CD8-positive, alpha-beta memory T cell (primary cell): Measurements from ENCODE around the gene MYO18A. TPM values are rescaled to one million over a fixed set of nuclear protein-coding genes. Genes with fewer than 3 reads are reported as not detected.
"Not testable (repeated sequence)": the region's sequence is repeated elsewhere in the genome, so short reads cannot be mapped to it uniquely, and the experiment has no call there.

Experiments used
- CTCF ChIA-PET: fragments of 350-600 bp; sonication (Branson Sonifier 250); formaldehyde crosslinking; loops from one replicate; lab custom pipeline; 2021; ENCODE audit warnings: antibody characterized with exemption; lab: Charles Lee
- POLR2A ChIA-PET: fragments of 350-600 bp; sonication (Branson Sonifier 250); formaldehyde crosslinking; loops from one replicate; lab custom pipeline; 2021; ENCODE audit warnings: antibody characterized with exemption; lab: Charles Lee
- DNase-seq, 5 donors: peaks; one replicate each; pipeline versions ENCODE4 v3.0.0 to v3.0.0-alpha.2; 2020 to 2022; ENCODE audit warnings: mixed read lengths in 1 of 5
- H3K27ac ChIP-seq: one replicate; pipeline ENCODE4 v1.7.0; 2013; ENCODE audit warnings: low read depth, mild to moderate bottlenecking, low read length, moderate library complexity
- H3K27me3 ChIP-seq: 2 replicates; pipeline ENCODE4 v1.7.0; 2013; ENCODE audit warnings: low read length, mild to moderate bottlenecking; ENCODE audit not compliant: insufficient read depth, poor library complexity, severe bottlenecking
- H3K36me3 ChIP-seq: 2 replicates; pipeline ENCODE4 v1.7.0; 2013; ENCODE audit warnings: mild to moderate bottlenecking, low read length, moderate library complexity; ENCODE audit not compliant: insufficient read depth
- H3K4me1 ChIP-seq: 2 replicates; pipeline ENCODE4 v1.7.0; 2013; ENCODE audit warnings: mild to moderate bottlenecking, low read length, moderate library complexity; ENCODE audit not compliant: insufficient read depth
- H3K4me3 ChIP-seq: 2 replicates; pipeline ENCODE4 v1.7.0; 2013; ENCODE audit warnings: mild to moderate bottlenecking, low read length
- H3K9me3 ChIP-seq: 2 replicates; pipeline ENCODE4 v1.7.0; 2013; ENCODE audit warnings: mild to moderate bottlenecking, low read length
- H3K27ac Mint-ChIP-seq, 8 donors: one replicate each; pipeline ENCODE4 v1.8.0; 2020 to 2021; ENCODE audit warnings: mixed read lengths in 8 of 8, mild to moderate bottlenecking in 6 of 8, inconsistent platforms in 3 of 8, moderate library complexity in 3 of 8
- H3K27me3 Mint-ChIP-seq, 2 donors: one replicate each; pipeline ENCODE4 v1.8.0; 2020 to 2021; ENCODE audit warnings: mixed read lengths in 2 of 2, mild to moderate bottlenecking in 1 of 2, moderate library complexity in 1 of 2
- H3K36me3 Mint-ChIP-seq, 3 donors: one replicate each; pipeline ENCODE4 v1.8.0; 2020 to 2021; ENCODE audit warnings: mixed read lengths in 3 of 3, inconsistent platforms in 1 of 3, mild to moderate bottlenecking in 1 of 3
- H3K4me1 Mint-ChIP-seq, 3 donors: one replicate each; pipeline ENCODE4 v1.8.0; 2020 to 2021; ENCODE audit warnings: mixed read lengths in 3 of 3, inconsistent platforms in 1 of 3, mild to moderate bottlenecking in 1 of 3
- H3K4me3 Mint-ChIP-seq, 7 donors: one replicate each; pipeline ENCODE4 v1.8.0; 2020 to 2021; ENCODE audit warnings: mixed read lengths in 7 of 7, mild to moderate bottlenecking in 6 of 7, moderate library complexity in 4 of 7, inconsistent platforms in 2 of 7
- H3K9me3 Mint-ChIP-seq, 5 donors: one replicate each; pipeline ENCODE4 v1.8.0; 2020 to 2022; ENCODE audit warnings: mixed read lengths in 5 of 5, mild to moderate bottlenecking in 3 of 5, moderate library complexity in 2 of 5, inconsistent platforms in 1 of 5
- polyA plus RNA-seq: library from polyadenylated mRNA; unstranded; fragments of 300-500 nt; fragmentation: Illumina TruSeq; gene quantifications from one replicate; pipeline ENCODE4 v1.2.3, GENCODE V29; 2021
- total RNA-seq, 2 experiments: library from RNA; stranded (reverse); gene quantifications; one replicate each; pipeline ENCODE4 v1.2.3, GENCODE V29; 2021

Gene MYO18A
- total and polyA plus RNA-seq, 3 experiments from 2014 or later, result 34.0 to 39.7 (median 39.7) TPM

- peak overlapping the region; percentile 76 to 90 (median 80) for H3K4me3 Mint-ChIP-seq
- DNase-seq, result peak; percentile 89 to 94 (median 92)
- H3K36me3 Mint-ChIP-seq, result no peaks in the 10 kb centered on the region
- peak overlapping the region; percentile 68 for H3K4me3 ChIP-seq
- H3K9me3 Mint-ChIP-seq, result no peaks in the 10 kb centered on the region
- H3K4me1 Mint-ChIP-seq, result peaks cover 32 to 56% (median 34%) of the 10 kb centered on the region in 3 donors
- no peaks in the 10 kb centered on the region for H3K9me3 ChIP-seq
- H3K36me3 ChIP-seq, result no peaks in the 10 kb centered on the region
- ChIA-PET CTCF (interaction anchor here (0.7 to 7.5 kb wide), 30 partner anchors 8 to 417 kb away, joined by 3 to 211 read pairs (median 5); partner anchors contain the start of genes MYO18A and NUFIP2), POLR2A (interaction anchor here (0.8 to 2.9 kb wide), 9 partner anchors 10 to 419 kb away, joined by 3 to 20 read pairs (median 5); partner anchors contain the start of genes MYO18A and NUFIP2)
- peaks cover 26% of the 10 kb centered on the region for H3K4me1 ChIP-seq
- H3K27ac Mint-ChIP-seq, result peak overlapping the region; percentile 84 to 96 (median 92)
- no peaks in the 10 kb centered on the region for H3K27me3 ChIP-seq
- H3K27me3 Mint-ChIP-seq, result no peaks in the 10 kb centered on the region
- peak overlapping the region; percentile 48 for H3K27ac ChIP-seq
Measured at GRCh38 chr17:29148790-29149430, 31.3 kb downstream of the MYO18A start.

- Mint-ChIP-seq H3K9me3 (no peaks in the 10 kb centered on the region), H3K27me3 (peaks cover 0 to 2% of the 10 kb centered on the region in 2 donors), H3K36me3 (peaks cover 0 to 2% (median 2%) of the 10 kb centered on the region in 3 donors), H3K4me1 (peaks cover 31 to 57% (median 39%) of the 10 kb centered on the region in 3 donors), H3K4me3 (peak overlapping the region; percentile 71 to 90 (median 79)), H3K27ac (peak overlapping the region; percentile 84 to 93 (median 90))
- peaks cover 26% of the 10 kb centered on the region for H3K4me1 ChIP-seq
- ChIA-PET CTCF (interaction anchor here (0.6 to 7.5 kb wide), 31 partner anchors 9 to 418 kb away, joined by 3 to 211 read pairs (median 5); partner anchors contain the start of genes MYO18A and NUFIP2), POLR2A (interaction anchor here (0.8 to 2.9 kb wide), 8 partner anchors 9 to 419 kb away, joined by 3 to 20 read pairs (median 4); partner anchors contain the start of genes MYO18A and NUFIP2)
- no peaks in the 10 kb centered on the region for H3K36me3 ChIP-seq
- no peaks in the 10 kb centered on the region for H3K9me3 ChIP-seq
- peak overlapping the region; percentile 48 for H3K27ac ChIP-seq
- DNase-seq, result no peak
- peak overlapping the region; percentile 68 for H3K4me3 ChIP-seq
- no peaks in the 10 kb centered on the region for H3K27me3 ChIP-seq
Measured at GRCh38 chr17:29148257-29148789, 31.9 kb downstream of the MYO18A start.

- Histone ChIP-seq H3K9me3 (no peaks in the 10 kb centered on the region), H3K4me3 (no peak overlapping the region), H3K36me3 (no peaks in the 10 kb centered on the region), H3K27me3 (no peaks in the 10 kb centered on the region), H3K27ac (no peak overlapping the region), H3K4me1 (peaks cover 26% of the 10 kb centered on the region)
- peaks cover 0 to 2% (median 2%) of the 10 kb centered on the region in 3 donors for H3K36me3 Mint-ChIP-seq
- H3K4me1 Mint-ChIP-seq, result peaks cover 31 to 62% (median 41%) of the 10 kb centered on the region in 3 donors
- no peaks in the 10 kb centered on the region for H3K9me3 Mint-ChIP-seq
- peak overlapping the region in 7 of 8 donors; percentile 38 to 93 (median 74) for H3K27ac Mint-ChIP-seq
- POLR2A ChIA-PET, result interaction anchor here (1.1 to 2.1 kb wide), 2 partner anchors 9 to 24 kb away, joined by 5 to 20 read pairs; no protein-coding TSS in a partner anchor
- H3K4me3 Mint-ChIP-seq, result peak overlapping the region; percentile 9 to 76 (median 41)
- CTCF ChIA-PET, result interaction anchor here (0.6 to 7.5 kb wide), 17 partner anchors 8 to 418 kb away, joined by 3 to 211 read pairs (median 7); partner anchors contain the start of gene MYO18A
- no peak for DNase-seq
- H3K27me3 Mint-ChIP-seq, result peaks cover 0 to 2% of the 10 kb centered on the region in 2 donors
Measured at GRCh38 chr17:29147682-29148081, 32.5 kb downstream of the MYO18A start.

DNA sequence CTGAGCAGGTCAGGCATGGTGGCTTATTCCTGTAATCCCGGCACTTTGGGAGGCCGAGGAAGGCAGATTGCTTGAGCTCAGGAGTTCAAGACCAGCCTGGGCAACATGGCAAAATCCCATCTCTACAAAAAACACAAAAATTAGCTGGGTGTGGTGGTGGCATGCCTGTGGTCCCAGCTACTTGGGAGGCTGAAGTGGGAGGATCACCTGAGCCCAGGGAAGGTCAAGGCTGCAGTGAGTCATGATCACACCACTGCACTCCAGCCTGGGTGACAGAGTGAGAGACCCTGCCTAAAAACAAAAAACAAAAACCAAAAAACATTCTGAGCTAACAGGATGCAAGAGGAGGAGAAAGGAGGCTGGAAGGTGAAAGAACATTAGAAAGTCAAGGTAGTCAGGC lies 33.0 kb downstream of the MYO18A start:
- H3K27ac ChIP-seq, H3K4me3 ChIP-seq, H3K9me3 ChIP-seq, H3K36me3 Mint-ChIP-seq, H3K36me3 ChIP-seq, H3K27me3 Mint-ChIP-seq, H3K27me3 ChIP-seq, DNase-seq, H3K9me3 Mint-ChIP-seq: not testable (repeated sequence)
- POLR2A ChIA-PET, result interaction anchor here (0.6 to 2.1 kb wide), 3 partner anchors 8 to 145 kb away, joined by 5 to 20 read pairs (median 6); no protein-coding TSS in a partner anchor
- Mint-ChIP-seq H3K27ac (peak overlapping the region in 6 of 8 donors; percentile 38 to 93 (median 81)), H3K4me3 (peak overlapping the region in 2 of 7 donors; percentile 31 to 68), H3K4me1 (peaks cover 32 to 66% (median 46%) of the 10 kb centered on the region in 3 donors)
- H3K4me1 ChIP-seq, result peaks cover 30% of the 10 kb centered on the region
- CTCF ChIA-PET, result interaction anchor here (1.1 to 7.5 kb wide), 7 partner anchors 17 to 419 kb away, joined by 3 to 211 read pairs (median 28); partner anchors contain the start of gene MYO18A

DNA sequence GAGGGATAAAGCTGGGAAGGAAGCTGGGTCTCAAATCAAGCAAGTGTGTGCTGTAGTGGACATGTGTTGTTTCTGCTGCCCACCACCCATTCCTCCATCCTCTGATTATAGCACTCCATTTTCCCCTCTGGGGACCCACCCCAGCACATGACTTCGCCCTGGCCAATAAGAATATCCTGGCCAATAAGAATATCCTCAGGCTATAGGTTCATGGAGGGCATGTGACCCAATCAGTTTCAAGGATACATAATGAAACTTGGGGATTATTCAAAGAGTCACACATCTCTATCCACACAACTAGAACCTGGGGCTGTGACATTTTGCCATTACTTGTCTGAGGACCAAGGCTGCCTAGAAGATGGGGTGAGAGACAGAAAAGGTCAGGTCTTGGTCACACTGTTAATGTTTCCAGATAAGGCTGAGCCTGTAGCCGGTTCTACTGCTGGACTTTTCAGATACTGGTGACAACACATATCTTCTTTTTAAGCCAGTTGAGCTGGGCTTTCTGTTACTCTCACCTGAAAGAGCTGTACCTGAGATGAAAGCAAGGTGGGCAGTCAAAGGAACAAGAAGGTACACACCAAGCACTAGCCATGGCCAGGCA lies 33.7 kb downstream of the MYO18A start:
- CTCF ChIA-PET, result interaction anchor here (1.0 to 7.5 kb wide), 9 partner anchors 9 to 146 kb away, joined by 3 to 211 read pairs (median 16); partner anchors contain the start of gene MYO18A
- no peak overlapping the region for H3K4me3 ChIP-seq
- no peak overlapping the region for H3K27ac ChIP-seq
- Mint-ChIP-seq H3K9me3 (no peaks in the 10 kb centered on the region), H3K36me3 (peaks cover 0 to 2% (median 2%) of the 10 kb centered on the region in 3 donors), H3K4me3 (peak overlapping the region in 1 of 7 donors; percentile 8), H3K27ac (peak overlapping the region in 5 of 8 donors; percentile 20 to 85 (median 48)), H3K4me1 (peaks cover 36 to 71% (median 50%) of the 10 kb centered on the region in 3 donors), H3K27me3 (peaks cover 0 to 2% of the 10 kb centered on the region in 2 donors)
- H3K27me3 ChIP-seq, result no peaks in the 10 kb centered on the region
- peaks cover 36% of the 10 kb centered on the region for H3K4me1 ChIP-seq
- POLR2A ChIA-PET, result interaction anchor here (0.6 to 1.4 kb wide), 3 partner anchors 22 to 146 kb away, joined by 4 to 6 read pairs (median 5); no protein-coding TSS in a partner anchor
- H3K36me3 ChIP-seq, result no peaks in the 10 kb centered on the region
- no peaks in the 10 kb centered on the region for H3K9me3 ChIP-seq
- no peak for DNase-seq

- H3K27ac ChIP-seq, result no peak overlapping the region
- peak; percentile 45 to 82 (median 65) for DNase-seq
- peaks cover 46 to 81% (median 60%) of the 10 kb centered on the region in 3 donors for H3K4me1 Mint-ChIP-seq
- no peaks in the 10 kb centered on the region for H3K9me3 Mint-ChIP-seq
- H3K27me3 ChIP-seq, result no peaks in the 10 kb centered on the region
- no peaks in the 10 kb centered on the region for H3K9me3 ChIP-seq
- POLR2A ChIA-PET, result interaction anchor here (0.9 to 1.4 kb wide), 3 partner anchors 21 to 34 kb away, joined by 3 to 4 read pairs (median 3); partner anchors contain the start of gene MYO18A
- peak overlapping the region; percentile 65 to 94 (median 87) for H3K27ac Mint-ChIP-seq
- CTCF ChIA-PET, result interaction anchor here (0.6 to 7.5 kb wide), 20 partner anchors 8 to 594 kb away, joined by 3 to 211 read pairs (median 4); partner anchors contain the start of gene MYO18A
- peak overlapping the region in 1 of 7 donors; percentile 53 for H3K4me3 Mint-ChIP-seq
- peaks cover 0 to 2% of the 10 kb centered on the region in 2 donors for H3K27me3 Mint-ChIP-seq
- no peaks in the 10 kb centered on the region for H3K36me3 ChIP-seq
- H3K36me3 Mint-ChIP-seq, result peaks cover 0 to 5% (median 2%) of the 10 kb centered on the region in 3 donors
- peaks cover 43% of the 10 kb centered on the region for H3K4me1 ChIP-seq
- H3K4me3 ChIP-seq, result no peak overlapping the region
Measured at GRCh38 chr17:29145289-29146073, 34.7 kb downstream of the MYO18A start.
